HG03108 (cell line): Measurements from ENCODE around the gene METTL9.
"Not testable (repeated sequence)": the region's sequence is repeated elsewhere in the genome, so short reads cannot be mapped to it uniquely, and the experiment has no call there.

ENCODE experiments used
- ATAC-seq: cut with Tn5 transposase; IDR thresholded peaks from one replicate; pipeline ENCODE4 v1.9.1; 2021; ENCODE audit warnings: moderate library complexity; ENCODE audit not compliant: unreplicated experiment

METTL9 gene

DNA sequence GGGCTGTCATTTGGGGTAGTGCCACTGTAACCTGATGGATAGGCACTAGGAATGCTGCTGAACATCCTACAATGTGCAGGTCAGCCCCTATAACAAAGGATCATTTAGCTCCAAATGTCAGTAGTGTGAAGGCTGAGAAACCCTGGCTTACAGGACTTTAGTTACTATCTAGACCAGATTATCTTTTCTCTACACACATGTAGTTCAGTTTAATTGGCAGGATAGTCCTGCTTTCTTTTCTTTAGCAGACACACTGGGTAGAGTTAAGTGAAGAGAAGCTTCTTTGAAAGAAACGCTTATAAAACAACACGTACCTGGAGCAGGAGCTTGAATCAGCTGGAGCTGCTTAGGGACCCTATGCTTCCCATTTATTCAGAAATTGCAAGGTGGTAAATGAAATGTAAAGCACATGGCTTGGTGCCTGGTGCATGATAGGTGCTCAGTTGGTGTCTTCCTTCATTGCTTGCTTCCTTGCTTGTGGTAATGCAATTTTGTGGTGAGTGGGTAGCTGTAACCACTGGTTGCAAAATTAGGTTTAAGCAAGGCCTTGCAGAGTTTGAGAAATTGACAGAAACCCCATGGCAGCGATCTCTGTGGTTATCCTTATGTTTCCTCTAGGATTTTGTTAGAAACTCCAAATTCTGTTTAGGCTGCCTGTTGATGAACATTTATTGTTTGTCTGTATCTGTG is 9.4 kb downstream of the METTL9 start:
- ATAC-seq: no peak

- ATAC-seq: no peak
These were observed 10.7 kb downstream of the METTL9 start for GRCh38 chr16:21610006-21610544.

- ATAC-seq: no peak
These were observed 11.4 kb downstream of the METTL9 start for GRCh38 chr16:21610766-21611165.

DNA sequence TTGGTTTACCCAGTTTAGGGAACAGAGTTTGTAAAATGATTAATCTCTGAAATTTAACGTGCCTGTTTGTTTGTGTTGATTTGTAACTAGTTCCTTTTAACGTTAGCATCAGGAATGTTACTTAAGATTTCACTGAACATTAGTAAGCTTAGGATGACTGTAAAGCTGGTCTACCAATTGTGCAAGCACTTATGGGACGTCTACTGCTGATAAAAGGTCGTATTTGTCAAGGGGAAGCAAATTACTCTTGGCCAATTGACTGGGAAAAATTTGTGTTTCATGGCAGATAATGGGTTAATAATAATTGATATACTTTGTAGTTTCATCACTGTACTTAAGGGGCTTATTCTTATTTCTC is 11.8 kb downstream of the METTL9 start:
- no peak for ATAC-seq

DNA sequence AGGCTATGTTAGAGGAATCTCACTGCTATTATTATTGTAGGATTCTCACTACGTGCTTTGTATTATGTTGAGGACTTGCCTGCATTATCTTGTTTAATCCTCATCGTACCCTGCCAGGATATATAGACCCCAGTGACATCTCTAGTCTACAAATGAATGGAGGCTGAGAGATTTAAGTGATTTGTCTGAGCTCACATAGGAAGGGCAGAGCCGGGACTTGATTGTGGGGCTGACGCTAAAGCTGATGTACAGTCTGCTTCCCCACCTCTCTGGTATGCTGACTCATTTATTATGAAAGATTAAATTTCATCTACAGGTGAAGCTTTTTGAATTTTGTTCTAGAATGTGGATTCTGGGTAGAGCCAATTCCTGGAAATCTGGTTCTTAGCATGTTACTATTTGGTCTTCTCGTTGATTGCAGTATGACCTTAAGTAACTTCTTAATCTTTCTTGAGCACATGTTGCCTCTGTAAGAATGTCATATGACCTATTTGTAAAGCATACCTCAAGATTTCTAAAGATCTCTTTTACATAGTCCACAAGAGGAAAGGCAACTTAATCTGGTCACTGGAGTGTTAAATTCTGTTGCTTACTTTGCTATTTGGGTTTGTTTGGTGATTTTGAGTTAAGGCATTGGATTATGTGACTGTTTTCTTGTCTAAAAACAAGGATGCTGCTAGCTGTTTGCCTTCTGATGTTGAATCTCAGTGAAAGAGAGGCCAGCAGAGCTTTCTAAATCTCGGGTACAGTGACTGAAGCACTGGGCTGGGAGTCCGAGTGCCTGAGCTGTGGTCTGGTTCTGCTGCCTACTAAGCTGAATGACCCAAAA is 12.4 kb downstream of the METTL9 start:
- ATAC-seq: no peak

GRCh38 chr16:21613361-21613760 is 14.0 kb downstream of the METTL9 start:
- ATAC-seq: no peak

DNA sequence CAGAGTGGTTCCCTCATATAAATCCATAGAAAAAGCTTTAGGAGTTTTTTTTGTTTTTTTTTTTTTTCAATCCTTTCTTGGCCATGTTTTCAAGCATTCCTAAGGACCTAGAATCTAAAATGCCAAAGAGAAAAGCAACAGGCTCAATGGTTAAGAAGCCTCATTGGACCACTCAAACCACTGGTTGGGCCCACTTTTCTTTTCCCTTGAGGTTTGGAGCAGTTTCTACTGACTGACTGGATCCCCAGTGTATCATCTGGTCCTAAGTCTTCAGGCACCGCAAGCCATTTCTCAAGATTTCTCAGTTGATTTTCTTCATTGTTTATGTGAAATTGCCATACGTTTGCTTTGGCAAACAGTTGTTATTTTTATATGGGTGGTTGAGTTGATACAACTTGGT is 14.4 kb downstream of the METTL9 start:
- no peak for ATAC-seq

DNA sequence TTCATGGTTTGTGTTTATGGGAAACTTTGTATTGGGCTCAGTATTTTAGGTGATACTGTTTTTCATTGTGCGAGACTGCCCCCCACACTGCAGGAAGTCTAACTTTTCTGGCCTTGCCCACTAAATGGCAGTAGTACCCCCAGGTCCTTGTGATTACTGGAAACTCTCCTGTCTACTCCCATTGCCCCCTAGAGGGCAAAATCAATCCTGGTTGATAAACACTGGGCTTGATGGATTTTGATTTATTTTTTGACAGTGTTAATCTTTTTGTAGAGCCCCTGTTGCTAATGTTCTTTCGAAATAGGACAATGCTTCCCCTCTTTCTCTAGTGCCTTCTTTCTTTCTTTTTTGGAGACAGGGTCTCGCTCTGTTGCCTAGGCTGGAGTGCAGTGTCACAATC is 15.5 kb downstream of the METTL9 start:
- ATAC-seq: no peak

GRCh38 chr16:21617607-21618006 is 18.2 kb downstream of the METTL9 start:
- ATAC-seq: no peak

DNA sequence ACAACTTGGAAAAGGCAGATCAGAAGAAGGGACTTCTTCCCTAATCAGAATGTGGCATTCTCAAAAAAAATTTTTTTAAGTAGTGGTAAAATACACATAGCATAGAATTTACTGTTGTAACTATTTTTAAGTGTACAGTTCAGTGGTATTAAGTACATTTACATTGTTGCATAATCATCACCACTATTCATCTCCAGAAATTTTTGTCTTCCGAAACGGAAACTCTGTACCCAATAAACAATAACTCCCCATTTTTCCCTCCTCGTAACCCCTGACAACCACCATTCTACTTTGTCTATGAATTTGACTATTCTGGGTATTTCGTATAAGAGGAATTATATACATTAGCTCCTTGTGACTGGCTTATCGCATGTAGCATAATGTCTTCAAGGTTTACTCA is 18.9 kb downstream of the METTL9 start:
- ATAC-seq: no peak

- no peak for ATAC-seq
These were observed 20.5 kb downstream of the METTL9 start for GRCh38 chr16:21619765-21620425.

- ATAC-seq: no peak
These were observed 21.2 kb downstream of the METTL9 start for GRCh38 chr16:21620592-21620991.

- ATAC-seq: no peak
These were observed 23.2 kb downstream of the METTL9 start for GRCh38 chr16:21622545-21622944.

- no peak for ATAC-seq
These were observed 25.6 kb downstream of the METTL9 start for GRCh38 chr16:21625026-21625425.

DNA sequence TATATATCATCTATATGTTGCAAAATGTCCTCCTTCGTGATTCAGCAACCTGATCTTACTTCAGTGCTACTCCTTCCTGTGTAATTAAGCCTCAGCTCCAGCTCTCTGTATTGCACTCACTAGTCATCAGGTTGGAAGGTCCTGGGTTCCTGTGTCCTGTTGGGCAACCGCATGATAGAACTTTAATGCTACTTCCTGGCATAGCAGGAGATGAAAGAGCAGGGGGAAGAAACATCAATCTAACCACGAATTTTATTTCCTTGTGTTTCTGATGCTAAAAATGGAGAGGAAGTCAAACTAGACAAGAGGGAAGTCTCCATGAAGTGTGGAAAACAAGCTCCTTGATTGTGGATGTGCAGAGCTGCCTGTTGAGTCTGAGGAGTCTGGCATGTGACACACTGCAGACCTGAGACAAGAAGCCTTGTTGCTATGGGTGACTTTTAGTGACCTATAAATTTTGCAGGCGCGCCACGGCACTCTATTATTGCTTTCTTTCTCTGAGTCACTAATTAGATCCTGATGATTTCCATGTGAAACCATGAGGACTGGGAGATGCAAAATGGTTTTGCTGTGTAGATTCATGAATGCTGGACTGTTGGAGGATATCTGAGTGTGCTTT is 27.4 kb downstream of the METTL9 start:
- ATAC-seq: no peak

GRCh38 chr16:21628121-21628726 is 28.8 kb downstream of the METTL9 start:
- ATAC-seq: no peak

DNA sequence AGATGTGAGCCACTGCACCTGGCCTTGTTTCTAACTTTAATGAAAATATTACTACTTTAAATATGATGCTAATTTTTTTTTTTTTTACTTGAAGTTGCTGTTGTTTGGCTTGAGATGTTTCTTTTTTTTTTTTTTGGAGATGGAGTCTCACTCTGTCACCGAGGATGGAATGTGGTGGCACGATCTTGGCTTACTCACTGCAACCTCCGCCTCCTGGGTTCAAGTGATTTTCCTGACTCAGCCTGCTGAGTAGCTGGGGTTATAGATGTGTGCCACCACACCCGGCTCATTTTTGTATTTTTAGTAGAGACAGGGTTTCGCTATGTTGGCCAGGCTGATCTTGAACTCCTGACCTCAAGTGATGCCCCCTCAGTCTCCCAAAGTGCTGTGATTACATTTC is 29.4 kb downstream of the METTL9 start:
- ATAC-seq: no peak

GRCh38 chr16:21629616-21630539 is 30.5 kb downstream of the METTL9 start:
- not testable (repeated sequence) for ATAC-seq

- ATAC-seq: not testable (repeated sequence)
These were observed 31.5 kb downstream of the METTL9 start for GRCh38 chr16:21630866-21631265.

DNA sequence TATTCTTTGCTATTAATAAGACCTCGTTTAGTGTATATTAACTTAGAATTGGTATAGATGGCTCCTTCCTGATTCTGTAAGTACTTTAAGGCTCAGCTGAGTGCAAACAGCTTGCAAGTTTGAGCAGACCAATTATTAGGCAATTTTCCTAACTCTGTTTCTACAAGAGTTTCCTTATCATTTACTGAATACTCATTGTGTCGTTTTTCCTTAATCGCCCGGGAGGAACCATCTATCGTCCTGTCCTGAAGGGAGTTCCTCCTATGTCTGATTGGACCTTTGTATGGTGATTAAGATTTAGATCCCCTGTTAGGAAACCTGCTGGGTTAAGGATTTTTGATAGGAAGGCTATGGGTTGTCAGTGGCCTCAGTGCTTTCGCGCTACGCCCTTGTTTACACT is 32.0 kb downstream of the METTL9 start:
- not testable (repeated sequence) for ATAC-seq
